Suppressor macrophage treated with lipopolysaccharide for 4 hours (primary cell): Measurements from ENCODE around the gene CCNO.
A peak's percentile ranks its signal among the peaks of the same experiment; 100 is the strongest.

ENCODE experiments used
- DNase-seq: peaks from one replicate; pipeline ENCODE4 v3.0.0-alpha.2; 2020

Gene CCNO

DNA sequence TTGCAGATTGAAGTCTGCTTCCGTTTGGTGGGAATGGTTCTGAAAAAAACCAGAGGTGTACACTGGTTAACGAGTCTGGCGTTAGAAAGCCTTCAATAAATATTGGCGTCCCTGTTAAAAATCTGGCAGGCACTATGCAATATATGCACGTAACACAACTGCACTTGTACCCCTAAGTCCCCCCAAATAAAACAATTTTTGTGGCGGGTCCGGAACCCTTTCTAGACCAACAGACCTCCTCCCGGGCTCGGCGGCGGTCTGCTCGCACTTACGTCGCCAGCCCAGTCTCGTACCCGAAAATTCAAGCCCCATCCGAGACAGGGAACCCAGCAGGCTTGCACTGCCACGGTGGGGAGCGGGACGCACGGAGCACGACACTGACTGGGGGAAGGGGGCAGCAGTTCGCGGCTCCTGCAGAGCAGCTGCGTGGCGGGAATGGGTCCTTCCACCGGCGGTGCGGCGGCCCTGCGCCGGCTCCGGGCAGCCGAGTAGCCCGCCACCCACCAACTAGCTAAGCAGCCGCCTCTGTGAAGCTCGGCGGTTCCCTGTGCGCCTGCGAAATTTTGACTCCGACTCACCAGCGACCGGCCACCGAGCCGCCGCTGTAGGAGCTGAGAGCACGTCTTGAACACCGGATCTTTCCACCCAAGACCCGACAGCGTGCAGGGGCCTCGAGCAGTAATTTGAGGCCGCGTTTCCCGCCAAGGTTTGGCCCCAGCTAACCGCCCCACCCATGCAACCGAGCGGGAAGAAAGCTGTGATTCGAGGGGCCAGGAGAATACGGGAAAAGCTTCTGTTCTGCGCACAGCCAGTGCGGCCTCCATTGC, 10.2 kb downstream of the CCNO start:
- peak; percentile 3 for DNase-seq

DNA sequence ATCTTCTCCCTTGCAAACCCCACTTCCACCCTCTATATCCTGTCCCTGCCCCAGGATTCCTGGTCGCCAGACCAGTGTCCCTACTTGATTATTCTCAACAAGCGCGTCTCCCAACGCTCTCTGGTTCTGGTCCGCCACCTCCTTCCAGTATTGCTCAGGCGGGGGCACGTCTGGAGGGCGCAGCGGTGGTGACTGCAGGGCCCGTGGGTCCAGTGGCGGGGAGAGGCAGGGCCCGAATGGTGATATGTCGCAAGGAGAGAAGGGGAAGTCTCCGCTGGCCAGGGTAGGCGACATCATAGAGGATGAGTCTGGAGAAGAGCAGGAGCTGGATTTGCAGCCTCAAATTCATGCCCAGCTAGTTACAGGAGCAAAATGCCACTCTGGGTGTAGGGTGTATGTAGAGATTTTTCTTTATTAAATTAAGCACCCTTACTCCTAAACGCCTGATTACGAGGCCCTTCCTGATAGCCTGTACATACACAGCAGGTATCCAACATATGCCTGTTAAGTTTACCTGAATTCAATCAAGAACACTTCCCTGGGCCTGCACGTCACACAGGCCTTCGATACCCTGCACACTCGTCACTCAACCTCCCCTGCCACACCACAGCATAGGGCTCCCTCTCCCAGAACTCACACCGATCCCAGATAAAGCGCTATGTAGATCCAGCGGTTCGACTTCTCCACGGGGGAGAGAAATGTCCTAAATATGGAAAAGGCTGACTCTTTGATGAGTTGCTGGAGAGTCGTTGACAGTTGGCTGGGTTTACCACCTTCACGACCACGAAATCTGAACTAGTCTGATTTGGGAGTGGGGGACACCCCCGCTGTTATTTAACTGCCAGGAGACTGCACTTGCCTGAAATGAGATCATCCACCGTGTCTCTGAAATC, 11.1 kb downstream of the CCNO start:
- DNase-seq, result peak; percentile 43

DNA sequence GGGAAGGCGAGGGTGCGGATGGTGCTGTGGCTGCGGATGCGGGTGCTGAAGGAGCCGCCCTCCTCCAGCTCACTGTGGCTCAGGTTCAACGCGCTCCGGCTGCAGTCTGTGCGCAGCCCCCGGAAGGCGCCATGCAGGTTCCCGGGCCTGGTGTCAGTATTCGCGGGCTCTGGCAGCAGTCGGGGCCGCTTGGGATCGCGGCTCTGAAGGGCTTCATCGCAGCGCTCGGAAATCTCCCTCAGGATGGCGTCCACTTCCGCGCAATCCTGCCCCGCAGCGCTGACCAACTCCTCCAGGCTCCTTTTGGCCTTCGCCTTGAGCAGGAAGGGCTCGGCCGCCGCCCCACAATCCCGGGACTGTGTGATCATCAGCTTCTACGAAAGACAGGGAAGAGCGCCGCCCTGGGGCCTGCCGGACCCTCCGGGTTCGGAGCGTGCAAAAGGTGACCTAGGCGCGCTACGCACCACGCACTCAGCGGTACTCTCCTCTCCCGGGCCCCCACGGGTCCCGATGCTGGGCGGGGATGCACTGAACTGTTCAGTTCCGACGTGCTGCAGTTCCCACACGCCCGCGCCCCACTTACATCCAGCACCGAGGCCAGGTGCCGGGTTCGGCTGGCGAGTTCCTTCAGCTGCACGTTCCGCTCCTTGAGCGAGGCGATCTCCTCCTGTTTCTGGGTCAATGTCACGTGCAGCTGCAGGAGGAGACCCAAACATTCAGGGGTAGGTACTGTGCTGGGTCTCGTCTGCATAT, 12.8 kb downstream of the CCNO start:
- DNase-seq, result peak; percentile 11

DNA sequence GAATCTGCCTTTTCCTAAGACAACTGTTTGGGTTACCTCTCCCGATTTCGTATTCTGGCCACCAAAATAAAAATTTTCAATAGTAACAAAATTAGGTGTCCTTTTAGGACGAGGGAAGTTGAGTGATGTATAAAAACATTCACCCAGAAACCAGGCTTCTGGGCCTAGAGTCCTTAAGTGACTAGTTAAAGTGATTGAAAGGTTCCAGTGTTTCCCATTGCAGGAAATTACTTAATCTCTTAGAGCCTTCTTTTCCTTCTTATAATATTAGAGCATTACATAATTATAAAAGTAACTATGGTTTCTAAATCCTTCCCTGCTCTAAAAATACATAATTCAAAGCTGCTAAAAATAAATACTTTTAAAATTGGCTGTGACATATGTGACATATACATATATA, 13.6 kb downstream of the CCNO start:
- DNase-seq, result no peak

DNA sequence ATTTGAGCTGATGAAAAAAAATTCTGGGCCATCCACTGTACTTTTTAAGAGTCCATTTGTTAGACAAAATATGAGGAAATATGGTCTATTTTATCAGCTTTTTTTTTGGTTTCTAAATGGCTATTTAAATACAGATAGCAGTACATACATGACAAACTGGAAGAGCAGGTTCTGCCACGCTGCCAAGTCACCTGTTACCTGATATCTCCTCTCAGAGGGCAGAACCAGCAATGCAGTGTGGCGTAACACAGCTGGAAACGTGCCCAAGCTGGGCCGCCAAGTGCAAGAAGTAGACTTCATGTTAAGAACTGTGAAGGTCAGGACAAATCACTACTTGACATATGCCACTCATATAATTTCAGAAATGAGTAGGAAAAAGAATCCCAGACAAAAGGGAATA, 14.4 kb downstream of the CCNO start:
- no peak for DNase-seq

DNA sequence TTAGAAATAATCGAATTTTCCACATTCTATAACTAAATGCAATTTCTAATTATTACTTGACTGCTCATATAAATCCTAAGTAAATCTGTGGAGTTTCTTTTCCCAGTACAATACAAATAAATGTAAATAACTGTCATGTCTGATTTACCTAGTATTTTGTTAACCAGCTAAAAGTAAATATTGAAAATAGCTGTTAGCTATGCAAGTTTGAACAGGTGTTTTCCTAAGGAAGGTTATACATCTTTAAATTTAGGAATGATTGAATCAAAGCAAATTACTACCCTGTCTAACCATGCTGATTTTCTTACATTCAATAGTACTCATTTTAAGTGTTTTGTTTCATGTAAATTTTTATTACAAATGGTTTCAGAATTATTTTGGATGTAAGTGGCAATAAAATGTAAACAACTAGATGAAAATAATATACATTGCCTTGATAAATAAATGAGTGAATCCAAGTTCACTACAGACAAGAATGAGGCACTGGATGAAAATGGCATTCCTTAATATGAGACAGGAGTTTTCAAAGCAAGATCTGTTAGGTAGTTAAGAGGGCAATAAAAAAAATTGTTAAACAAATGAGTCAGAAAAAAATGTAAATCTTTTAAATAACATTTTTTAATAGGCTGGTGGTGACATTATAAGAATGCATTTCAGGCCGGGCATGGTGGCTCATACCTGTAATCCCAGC, 22.1 kb downstream of the CCNO start:
- DNase-seq, result no peak

DNA sequence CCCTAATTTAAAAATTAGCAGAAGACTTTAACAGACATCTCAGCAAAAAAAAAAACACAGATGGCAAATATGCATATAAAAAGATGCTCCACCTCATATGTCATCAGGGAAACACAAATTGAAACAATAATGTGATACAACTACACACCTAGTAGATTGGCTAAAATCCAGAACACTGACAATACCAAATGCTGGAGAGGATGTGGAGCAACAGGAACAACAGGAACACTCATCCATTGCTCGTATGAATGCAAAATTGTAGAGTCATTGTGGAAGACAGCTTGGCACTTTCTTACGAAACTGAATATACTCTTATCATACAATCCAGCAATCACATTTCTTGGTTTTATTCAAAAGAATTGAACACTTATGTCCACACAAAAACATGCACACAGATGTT, 28.4 kb downstream of the CCNO start:
- DNase-seq, result no peak

DNA sequence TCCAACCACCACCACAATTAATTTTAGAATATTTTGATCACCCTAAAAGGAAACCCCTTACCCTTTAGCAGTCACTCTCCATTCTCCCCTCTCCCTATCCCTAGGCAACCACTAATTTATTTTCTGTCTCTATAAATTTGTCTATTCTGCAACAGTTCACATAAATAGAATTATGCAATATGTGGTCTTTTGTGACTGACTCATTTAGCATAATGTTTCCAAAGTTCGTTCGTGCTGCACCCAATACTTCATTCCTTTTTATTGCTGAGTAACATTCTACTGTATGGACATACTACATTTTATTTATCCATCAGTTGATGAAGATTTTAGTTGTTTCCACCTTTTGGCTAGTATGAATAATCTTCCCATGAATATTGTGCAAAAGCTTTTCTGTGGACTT, 42.2 kb downstream of the CCNO start:
- DNase-seq, result no peak

DNA sequence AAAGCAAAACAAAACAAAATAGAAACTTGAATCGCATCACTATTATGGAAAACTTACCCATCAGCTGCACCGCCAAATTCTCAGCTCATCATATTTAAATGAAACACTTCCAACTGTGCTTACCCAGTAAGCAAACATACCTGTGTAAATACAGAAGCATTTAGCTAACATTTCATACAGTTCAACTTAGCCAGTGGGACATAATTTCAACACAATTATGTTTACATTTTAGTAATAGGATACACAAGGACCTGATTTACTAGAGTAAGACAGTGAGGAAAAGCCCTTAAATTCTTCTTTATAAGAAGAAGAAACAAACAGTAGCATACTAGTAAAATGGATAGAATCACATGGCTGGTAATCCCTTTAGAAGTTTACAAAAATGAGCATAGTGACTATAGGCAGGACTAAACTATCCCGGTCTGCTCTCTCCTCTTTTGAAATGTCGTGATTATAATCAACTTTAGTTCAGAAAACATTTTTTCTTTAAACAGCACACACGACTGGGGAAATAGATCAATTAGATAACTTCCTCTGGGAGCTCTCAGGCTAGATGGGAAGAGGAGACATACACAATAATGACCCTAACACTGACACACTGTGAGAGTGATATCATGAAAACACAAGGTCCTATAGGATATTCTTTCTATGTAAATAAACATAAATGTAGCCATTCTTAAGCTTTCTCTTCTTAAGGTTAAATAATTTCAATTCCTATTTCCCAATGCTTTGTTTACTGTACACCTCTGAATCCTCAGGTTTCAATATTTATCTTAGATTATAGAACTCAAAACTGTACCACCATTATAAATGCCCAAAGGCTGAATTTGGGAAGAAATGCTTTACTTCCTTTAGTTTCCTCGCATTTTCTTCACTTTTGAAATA, 44.5 kb downstream of the CCNO start:
- no peak for DNase-seq

DNA sequence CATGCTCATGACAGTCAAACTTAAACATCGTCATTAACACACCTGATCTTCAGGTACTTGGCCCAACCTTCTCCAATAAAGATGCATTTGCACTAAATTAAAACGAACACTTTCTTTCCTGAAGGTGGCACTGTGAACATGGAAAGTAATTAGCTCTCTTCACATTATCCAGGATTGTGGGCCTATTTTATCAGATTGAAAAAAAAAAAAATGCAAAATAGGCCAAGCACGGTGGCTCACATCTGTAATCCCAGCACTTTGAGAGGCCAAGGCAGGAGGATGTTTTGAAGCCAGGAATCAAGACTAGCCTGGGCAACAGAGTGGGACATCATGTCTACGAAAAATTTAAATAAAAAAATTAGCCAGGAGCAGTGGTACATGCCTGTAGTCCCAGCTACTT, 46.0 kb downstream of the CCNO start:
- DNase-seq, result no peak
